MM.1S (cell line): Measurements from ENCODE around the gene KCNJ12.

ENCODE experiments used
- DNase-seq: peaks from one replicate; pipeline ENCODE4 v3.0.0-alpha.2; 2015
- H2AFZ ChIP-seq: fragments of 300-600 bp; sonication (generic); 2 replicates; pipeline ENCODE4 v1.6.0; 2016; ENCODE audit warnings: antibody characterized with exemption, low read length
- H3F3A ChIP-seq: fragments of 300-600 bp; sonication (generic); 2 replicates; pipeline ENCODE4 v1.6.1; 2016; ENCODE audit warnings: mild to moderate bottlenecking, antibody characterized with exemption, low read length, moderate library complexity, mixed read lengths; ENCODE audit not compliant: insufficient read depth
- H3K27ac ChIP-seq: fragments of 300-600 bp; sonication (generic); 2 replicates; pipeline ENCODE4 v1.5.1; 2016; ENCODE audit warnings: mild to moderate bottlenecking, low read length
- H3K27me3 ChIP-seq: fragments of 300-600 bp; sonication (generic); replicated peaks from 2 replicates; pipeline ENCODE4 v1.6.0; 2016; ENCODE audit warnings: low read length; ENCODE audit not compliant: insufficient read depth
- H3K36me3 ChIP-seq: fragments of 300-600 bp; sonication (generic); replicated peaks from 2 replicates; pipeline ENCODE4 v1.6.1; 2016; ENCODE audit warnings: mild to moderate bottlenecking, low read length, mixed read lengths; ENCODE audit not compliant: insufficient read depth
- H3K4me1 ChIP-seq: fragments of 300-600 bp; sonication (generic); 2 replicates; pipeline ENCODE4 v1.6.1; 2016; ENCODE audit warnings: low read length, mixed read lengths
- H3K4me2 ChIP-seq: fragments of 300-600 bp; sonication (generic); 2 replicates; pipeline ENCODE4 v1.6.0; 2016; ENCODE audit warnings: low read depth, low read length
- H3K4me3 ChIP-seq: fragments of 300-600 bp; sonication (generic); 2 replicates; pipeline ENCODE4 v1.5.1; 2016; ENCODE audit warnings: low read length, mixed read lengths
- H3K79me2 ChIP-seq: fragments of 300-600 bp; sonication (generic); 2 replicates; pipeline ENCODE4 v1.6.1; 2016; ENCODE audit warnings: mixed run types, low read length, mixed read lengths
- H3K9ac ChIP-seq: fragments of 300-600 bp; sonication (generic); 2 replicates; pipeline ENCODE4 v1.6.1; 2016; ENCODE audit warnings: low read length, mixed read lengths
- H3K9me2 ChIP-seq: fragments of 300-600 bp; sonication (generic); replicated peaks from 2 replicates; pipeline ENCODE4 v1.6.1; 2016; ENCODE audit warnings: mild to moderate bottlenecking, low read length, mixed read lengths; ENCODE audit not compliant: insufficient read depth
- H3K9me3 ChIP-seq: fragments of 300-600 bp; sonication (generic); replicated peaks from 2 replicates; pipeline ENCODE4 v1.6.1; 2016; ENCODE audit warnings: mild to moderate bottlenecking, low read length, mixed read lengths; ENCODE audit not compliant: insufficient read depth
- H4K20me1 ChIP-seq: fragments of 300-600 bp; sonication (generic); 2 replicates; pipeline ENCODE4 v1.6.1; 2016; ENCODE audit warnings: mild to moderate bottlenecking, low read length, moderate library complexity, mixed read lengths; ENCODE audit not compliant: insufficient read depth
- EZH2 ChIP-seq: fragments of 300-600 bp; sonication (generic); optimal IDR thresholded peaks from 2 replicates; pipeline ENCODE3; 2017; ENCODE audit warnings: low read depth, mild to moderate bottlenecking, antibody characterized with exemption, low read length, mixed read lengths
- EZH2phosphoT487 ChIP-seq: fragments of 300-600 bp; sonication (generic); IDR thresholded peaks from 2 replicates; pipeline ENCODE4 v1.6.1; 2018; ENCODE audit warnings: antibody characterized with exemption, low read length
- TF ChIP-seq, protein P1 (sequence below): fragments of 300-600 bp; sonication (generic); IDR thresholded peaks from 2 replicates; pipeline ENCODE4 v1.5.1; 2016; ENCODE audit warnings: antibody characterized with exemption, low read length, mixed read lengths

KCNJ12 gene

GRCh38 chr17:21463204-21463661 is 87.1 kb downstream of the KCNJ12 start:
- no peaks in the 10 kb centered on the region for H3K4me1 ChIP-seq
- H3K79me2 ChIP-seq = no peaks in the 10 kb centered on the region
- no peak for DNase-seq
- H3K4me3 ChIP-seq = no peak overlapping the region
- H4K20me1 ChIP-seq = no peaks in the 10 kb centered on the region
- H3K4me2 ChIP-seq = no peak overlapping the region
- no peaks in the 10 kb centered on the region for H3F3A ChIP-seq
- H2AFZ ChIP-seq = no peak overlapping the region
- no peaks in the 10 kb centered on the region for H3K9me3 ChIP-seq
- peaks cover 69% of the 10 kb centered on the region for H3K27me3 ChIP-seq
- H3K9ac ChIP-seq = no peak overlapping the region
- TF ChIP-seq, protein P1, sequence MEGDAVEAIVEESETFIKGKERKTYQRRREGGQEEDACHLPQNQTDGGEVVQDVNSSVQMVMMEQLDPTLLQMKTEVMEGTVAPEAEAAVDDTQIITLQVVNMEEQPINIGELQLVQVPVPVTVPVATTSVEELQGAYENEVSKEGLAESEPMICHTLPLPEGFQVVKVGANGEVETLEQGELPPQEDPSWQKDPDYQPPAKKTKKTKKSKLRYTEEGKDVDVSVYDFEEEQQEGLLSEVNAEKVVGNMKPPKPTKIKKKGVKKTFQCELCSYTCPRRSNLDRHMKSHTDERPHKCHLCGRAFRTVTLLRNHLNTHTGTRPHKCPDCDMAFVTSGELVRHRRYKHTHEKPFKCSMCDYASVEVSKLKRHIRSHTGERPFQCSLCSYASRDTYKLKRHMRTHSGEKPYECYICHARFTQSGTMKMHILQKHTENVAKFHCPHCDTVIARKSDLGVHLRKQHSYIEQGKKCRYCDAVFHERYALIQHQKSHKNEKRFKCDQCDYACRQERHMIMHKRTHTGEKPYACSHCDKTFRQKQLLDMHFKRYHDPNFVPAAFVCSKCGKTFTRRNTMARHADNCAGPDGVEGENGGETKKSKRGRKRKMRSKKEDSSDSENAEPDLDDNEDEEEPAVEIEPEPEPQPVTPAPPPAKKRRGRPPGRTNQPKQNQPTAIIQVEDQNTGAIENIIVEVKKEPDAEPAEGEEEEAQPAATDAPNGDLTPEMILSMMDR = no peak
- TF ChIP-seq EZH2phosphoT487 (no peak), EZH2 (no peak)
- no peak overlapping the region for H3K27ac ChIP-seq
- no peaks in the 10 kb centered on the region for H3K9me2 ChIP-seq
- no peaks in the 10 kb centered on the region for H3K36me3 ChIP-seq

DNA sequence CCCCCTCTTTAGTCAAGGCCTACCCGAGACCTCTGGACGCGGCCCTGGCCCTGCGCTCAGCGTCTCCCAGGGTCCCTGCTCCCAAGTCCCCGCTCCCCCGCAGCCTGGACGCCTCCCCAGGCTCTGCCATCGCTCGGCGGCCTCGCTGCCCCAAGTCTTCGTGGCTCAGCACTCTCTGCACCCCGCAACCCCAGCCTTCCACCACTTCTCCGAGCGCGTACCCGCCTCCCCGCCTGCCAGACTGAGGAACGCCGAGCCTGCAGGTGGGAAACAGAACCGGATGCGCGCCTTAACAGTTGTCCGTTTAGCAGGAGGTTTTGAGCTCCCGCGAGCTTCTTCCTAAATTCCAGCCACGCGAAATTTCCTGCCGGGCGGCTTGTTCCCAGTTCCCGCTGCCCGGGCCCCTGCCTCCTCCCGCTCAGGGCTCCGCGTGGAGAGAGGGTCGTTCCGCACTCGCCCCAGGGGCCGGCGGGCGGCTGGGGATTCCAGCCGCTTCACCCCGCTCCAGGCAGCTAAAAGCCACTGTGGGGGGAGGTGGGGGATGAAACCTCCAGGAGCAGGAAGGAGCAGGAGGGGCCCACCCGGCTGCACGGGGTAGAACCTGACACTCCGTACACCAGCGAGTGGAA is 87.7 kb downstream of the KCNJ12 start:
- no peaks in the 10 kb centered on the region for H3K4me1 ChIP-seq
- no peak for TF ChIP-seq EZH2
- TF ChIP-seq, protein P1 = no peak
- TF ChIP-seq EZH2phosphoT487 = no peak
- DNase-seq = no peak
- no peaks in the 10 kb centered on the region for H3K79me2 ChIP-seq
- H3K4me2 ChIP-seq = no peak overlapping the region
- no peak overlapping the region for H3K27ac ChIP-seq
- H3K9me3 ChIP-seq = no peaks in the 10 kb centered on the region
- no peaks in the 10 kb centered on the region for H3K9me2 ChIP-seq
- H2AFZ ChIP-seq = no peak overlapping the region
- H3K36me3 ChIP-seq = no peaks in the 10 kb centered on the region
- no peak overlapping the region for H3K9ac ChIP-seq
- H3K4me3 ChIP-seq = no peak overlapping the region
- H3K27me3 ChIP-seq = peaks cover 68% of the 10 kb centered on the region
- H4K20me1 ChIP-seq = no peaks in the 10 kb centered on the region
- no peaks in the 10 kb centered on the region for H3F3A ChIP-seq

DNA sequence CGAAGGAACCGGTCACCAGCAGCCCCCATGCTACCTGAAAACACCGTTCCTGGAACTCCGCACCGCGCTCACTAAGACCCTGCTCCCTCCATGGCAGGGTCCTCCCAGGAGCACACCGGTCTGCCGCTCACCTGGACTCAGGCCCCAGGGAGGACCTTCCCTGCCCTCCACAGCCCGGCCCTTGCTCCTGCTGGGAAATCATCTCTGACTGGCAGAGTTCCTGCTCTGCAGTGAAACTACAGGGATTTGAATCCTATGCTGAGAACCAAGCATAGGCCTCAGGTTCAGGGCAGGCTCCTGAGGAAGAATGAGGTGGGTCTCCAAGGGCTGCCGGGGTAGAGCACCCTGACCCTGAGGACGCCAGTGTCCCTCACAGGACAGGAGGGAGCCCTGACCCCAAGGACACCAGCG is 88.5 kb downstream of the KCNJ12 start:
- Histone ChIP-seq H2AFZ (no peak overlapping the region), H3K79me2 (no peaks in the 10 kb centered on the region), H3K4me2 (no peak overlapping the region), H3K9ac (no peak overlapping the region), H3F3A (no peaks in the 10 kb centered on the region), H3K9me3 (no peaks in the 10 kb centered on the region), H3K27me3 (peaks cover 66% of the 10 kb centered on the region), H3K27ac (no peak overlapping the region), H3K9me2 (no peaks in the 10 kb centered on the region), H3K4me3 (no peak overlapping the region), H4K20me1 (no peaks in the 10 kb centered on the region), H3K36me3 (no peaks in the 10 kb centered on the region), H3K4me1 (no peaks in the 10 kb centered on the region)
- no peak for DNase-seq
- no peak for TF ChIP-seq EZH2phosphoT487
- TF ChIP-seq EZH2 = no peak
- TF ChIP-seq, protein P1 = no peak
